Measurements from ENCODE around the gene KAT6B.
"Not testable (repeated sequence)": the region's sequence is repeated elsewhere in the genome, so short reads cannot be mapped to it uniquely, and the experiment has no call there.

KAT6B gene

GRCh38 chr10:75042292-75042974, 216.0 kb downstream of the KAT6B start:
- DNase-seq: no peak

- peak; percentile 32 for DNase-seq
These were observed 217.1 kb downstream of the KAT6B start for GRCh38 chr10:75043256-75044131.

- no peak for DNase-seq
These were observed 222.3 kb downstream of the KAT6B start for GRCh38 chr10:75048669-75049098.

DNA sequence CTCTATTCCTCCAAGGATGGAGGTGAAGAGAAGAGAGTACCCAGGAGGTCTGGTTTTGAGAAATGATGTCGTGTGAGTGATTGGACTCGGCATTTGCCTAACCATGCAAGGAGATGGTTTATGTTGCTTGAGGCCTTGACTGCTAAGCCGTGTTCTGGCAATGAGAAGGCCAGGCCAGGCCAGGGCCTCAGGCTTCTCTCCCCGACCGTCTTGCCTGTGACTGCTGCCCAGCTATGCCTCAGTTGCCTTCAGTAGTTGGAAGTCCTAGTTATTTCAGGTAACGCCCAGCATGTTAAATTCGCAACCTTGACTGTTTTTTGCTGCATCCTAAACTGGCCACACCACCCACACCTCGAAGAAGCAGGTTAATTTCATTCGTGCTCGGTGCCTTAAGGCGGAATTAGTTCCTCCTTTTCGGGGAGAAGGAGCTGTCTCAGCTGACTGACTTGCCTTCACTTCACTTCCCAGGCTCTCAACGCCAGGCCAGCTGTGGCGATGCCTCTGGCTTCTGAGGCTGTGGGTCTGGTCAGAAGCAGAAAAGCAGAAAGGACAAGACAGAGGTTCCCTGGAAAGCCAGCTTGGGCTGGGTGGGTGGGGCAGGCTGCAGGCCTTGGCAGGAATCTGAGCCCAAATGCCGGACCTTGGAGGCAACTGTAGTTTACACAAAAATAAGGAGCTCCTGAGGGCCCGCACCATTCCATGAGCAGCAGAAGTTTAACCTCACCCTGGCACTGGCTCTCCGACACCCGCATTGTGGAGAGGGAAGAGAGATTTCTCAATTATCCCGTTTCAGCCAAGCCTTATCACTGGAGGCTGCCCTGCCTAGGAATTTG, 223.1 kb downstream of the KAT6B start:
- DNase-seq: no peak

DNA sequence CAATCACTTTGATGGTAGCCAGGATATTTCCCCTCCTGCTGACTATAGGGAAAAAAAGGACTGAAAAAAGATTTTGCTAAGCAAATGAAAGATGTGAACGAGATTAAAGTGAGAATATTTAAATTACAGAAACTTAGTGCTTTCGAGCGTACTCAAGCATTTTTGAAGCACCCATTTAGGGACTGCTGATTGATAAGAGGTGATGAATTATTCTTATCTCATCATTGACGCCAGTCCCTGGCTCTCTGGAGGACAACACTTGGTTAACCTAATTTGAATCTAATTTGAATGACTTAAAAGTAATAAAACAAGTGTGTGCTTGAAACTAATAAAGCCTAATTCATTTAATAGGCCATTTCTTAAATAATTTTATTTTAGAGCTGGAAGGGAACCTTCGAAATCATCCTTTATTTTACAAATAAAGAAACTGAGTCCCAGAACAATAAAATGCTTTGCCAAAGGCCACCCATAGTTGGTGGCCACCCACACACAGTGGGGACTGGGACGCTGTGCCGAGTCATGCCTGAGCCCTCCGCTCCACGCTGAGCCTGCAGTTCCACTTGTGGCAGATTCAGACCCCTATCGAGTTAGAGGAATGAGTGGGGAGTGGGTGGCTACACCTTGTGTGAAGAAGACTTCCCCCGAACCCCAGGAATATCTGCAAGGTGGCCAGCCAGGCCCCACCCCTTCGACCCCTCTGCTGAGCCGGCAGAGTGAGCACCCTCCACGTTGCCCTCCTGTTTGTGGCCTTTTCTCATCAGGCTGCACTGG, 223.9 kb downstream of the KAT6B start:
- DNase-seq: no peak

DNA sequence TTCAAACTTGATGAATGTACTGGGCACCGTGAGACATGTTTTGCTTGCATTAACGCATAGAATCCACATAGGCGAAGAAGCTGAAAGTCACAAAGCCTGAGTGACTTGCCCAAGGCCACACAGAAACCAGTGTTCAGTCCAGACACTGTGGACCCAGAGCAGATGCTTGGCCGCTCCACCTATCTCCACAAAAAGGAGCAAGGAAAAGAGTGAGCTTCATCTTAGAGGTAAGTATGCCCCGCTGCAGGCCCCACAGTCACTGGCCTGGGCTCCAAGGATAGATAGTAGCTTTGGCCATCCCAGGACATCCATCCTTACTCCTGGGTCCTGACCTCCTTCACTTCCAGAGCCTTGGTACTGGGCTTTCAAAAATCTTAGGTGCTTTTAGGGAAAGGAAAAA, 224.9 kb downstream of the KAT6B start:
- DNase-seq: no peak

- DNase-seq: not testable (repeated sequence)
These were observed 229.6 kb downstream of the KAT6B start for GRCh38 chr10:75055896-75056406.

DNA sequence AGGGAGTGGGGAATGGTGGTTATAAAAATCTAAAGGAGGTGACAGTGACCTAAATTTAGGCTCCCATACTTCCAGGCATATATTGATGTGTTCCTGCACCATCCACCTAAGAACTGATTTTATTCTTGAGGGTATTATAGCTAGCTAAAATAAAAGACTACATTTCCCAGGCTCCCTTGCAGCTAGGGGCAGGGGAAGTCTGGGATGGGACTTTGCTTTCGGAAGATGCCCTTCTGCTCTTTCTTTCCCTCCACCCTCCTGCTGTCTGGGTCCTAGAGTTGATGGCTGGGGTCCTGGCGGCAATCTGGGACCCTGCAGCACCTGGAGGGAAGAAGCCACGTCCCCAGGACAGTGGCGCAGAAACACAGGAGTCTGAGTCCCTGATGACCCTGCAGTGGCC, 231.3 kb downstream of the KAT6B start:
- no peak for DNase-seq

GRCh38 chr10:75058161-75058560, 231.8 kb downstream of the KAT6B start:
- DNase-seq: no peak

DNA sequence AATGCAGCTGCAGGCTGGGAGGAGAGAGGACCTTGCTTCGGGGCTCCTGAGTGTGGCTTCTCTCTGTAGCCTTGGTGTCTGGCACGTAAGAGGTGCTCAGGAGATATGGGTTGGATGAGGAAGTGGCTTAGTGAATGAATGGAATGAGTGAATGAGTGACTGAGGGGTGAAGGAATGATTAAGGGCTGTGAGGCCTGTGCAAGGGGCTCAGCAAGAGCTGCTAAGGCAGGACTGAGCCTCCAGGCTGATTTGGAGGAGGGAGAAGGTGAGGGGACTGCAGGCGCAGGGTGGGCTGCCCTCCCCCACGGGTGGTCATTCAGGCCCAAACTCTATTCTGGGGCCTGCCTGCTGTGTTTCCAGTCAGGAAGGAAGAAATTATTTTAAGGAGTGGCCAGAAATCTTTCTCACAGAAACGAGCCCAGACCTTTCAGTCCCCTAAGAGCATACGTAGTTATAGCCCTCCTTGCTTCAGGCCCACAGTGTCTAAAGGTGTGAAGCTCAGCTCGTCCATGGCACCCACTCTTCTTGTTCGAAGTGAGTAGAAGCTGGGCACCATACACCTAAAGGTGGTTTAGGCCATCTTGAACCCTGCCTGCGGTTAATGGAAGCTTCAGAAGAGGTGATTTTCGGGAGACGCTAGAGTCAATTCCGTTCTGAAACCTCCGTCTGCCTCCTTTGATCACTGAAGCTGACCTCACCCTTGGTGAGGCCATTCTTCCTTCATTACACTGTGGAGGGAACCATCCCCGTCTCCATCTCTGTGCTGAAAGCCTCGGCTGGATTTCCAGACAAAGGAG, 235.5 kb downstream of the KAT6B start:
- no peak for DNase-seq

DNA sequence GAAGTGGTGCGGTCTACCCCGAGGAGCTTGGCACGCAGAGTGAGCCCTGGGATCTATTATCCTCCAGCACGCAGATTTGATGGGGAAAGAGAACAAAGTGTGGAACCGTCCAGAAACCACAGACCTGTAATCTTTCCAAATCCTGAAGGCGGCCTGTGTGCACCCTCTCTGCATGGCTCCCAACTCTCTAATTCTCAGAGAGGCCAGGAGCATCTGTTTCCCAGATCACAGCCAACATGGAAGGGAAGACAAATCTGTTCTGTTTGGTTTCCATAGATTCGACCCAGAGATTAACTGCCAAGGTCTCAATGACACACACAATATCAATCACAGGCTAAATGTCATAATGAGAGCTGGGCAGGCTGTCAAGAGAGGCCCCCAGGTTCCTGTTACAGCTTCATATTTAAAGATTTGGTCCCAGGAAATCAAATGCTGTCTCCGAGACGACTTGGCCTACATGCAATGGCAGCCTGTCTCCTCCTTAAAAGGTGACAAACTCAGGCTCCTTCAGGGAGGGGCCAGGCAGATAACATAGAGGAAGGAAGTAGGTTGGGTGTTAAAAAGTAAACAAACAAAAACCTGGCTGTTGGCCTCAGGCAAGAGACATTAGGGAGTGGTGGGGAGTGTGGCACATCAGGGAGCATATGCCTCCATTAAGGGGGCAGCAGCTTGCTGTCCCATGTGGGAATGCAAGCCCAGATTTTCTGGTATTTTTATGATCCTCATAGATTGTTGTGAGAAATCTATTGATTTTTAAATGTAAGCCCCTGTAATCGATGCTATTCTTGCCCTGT, 236.3 kb downstream of the KAT6B start:
- DNase-seq: no peak

DNA sequence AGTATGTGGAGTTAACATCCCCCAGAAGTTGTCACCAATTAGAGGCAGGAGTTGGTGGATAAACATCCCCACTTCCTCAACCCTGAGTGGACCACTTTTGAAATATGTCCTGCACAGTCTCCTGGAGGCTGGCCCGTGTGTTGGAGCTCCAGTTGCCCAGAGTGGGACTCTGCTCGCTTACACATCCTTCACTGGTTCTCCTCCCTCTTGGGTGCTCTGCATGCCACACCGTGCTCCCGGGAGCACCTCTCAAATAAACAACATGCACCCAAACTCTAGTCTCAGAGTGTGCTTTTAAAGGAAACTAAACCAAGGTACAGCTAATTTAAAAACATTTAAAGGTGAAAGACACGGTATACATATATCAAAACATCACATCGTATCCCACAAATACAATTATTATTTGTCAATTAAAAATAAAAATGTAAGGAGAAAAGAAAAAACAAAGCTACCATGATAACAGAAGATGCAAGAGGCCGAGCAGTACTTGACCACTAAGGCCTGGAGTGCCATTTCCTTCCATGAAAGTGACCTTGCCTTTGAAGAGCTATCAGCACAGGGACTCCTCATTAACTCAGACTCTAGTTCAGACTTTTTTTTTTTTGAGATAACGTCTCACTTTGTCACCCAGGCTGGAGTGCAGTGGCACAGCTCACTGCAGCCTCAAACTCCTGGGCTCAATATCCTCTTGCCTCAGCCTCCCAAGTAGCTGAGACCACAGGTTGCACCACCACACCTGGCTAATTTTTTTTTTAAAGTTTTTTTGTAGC, 237.2 kb downstream of the KAT6B start:
- no peak for DNase-seq

DNA sequence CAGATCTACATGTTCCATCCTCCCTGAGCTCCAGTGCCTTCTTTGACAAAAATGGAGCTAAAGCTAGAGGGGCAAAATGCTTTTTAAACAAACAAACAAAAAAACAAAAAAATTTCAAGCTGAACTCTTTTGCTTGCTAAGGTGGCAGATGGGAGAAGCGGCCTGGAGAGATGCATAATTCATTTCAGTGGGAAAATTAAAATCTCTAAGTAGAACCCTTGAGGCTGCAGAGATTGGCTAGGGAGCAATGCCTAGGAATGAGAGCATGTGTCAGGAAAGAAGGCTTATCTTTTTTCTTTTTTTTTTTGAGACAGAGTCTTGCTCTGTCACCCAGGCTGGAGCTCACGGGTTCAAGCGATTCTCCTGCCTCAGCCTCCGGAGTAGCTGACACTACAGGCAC, 238.7 kb downstream of the KAT6B start:
- DNase-seq: no peak

GRCh38 chr10:75066271-75066670, 239.9 kb downstream of the KAT6B start:
- no peak for DNase-seq

DNA sequence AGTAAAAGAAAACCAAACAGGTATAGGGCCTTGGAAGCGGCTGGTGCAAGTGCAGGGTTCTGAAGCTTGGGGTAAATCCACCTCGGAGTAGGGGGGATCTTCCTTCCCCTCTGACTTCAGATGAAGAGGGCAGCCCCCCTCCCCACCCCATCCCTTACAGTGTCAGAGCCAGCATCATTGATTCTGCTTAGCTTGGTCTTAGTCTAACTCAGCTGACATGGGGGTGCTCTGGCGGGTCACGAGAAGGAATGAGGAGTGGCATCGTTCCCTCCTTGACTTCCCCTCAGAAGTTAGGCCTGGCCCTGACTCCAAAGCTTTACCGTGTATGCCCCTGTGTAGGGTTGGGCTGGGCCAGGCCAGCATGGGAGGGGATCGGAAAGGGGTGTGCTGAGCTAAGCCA, 240.9 kb downstream of the KAT6B start:
- no peak for DNase-seq

DNA sequence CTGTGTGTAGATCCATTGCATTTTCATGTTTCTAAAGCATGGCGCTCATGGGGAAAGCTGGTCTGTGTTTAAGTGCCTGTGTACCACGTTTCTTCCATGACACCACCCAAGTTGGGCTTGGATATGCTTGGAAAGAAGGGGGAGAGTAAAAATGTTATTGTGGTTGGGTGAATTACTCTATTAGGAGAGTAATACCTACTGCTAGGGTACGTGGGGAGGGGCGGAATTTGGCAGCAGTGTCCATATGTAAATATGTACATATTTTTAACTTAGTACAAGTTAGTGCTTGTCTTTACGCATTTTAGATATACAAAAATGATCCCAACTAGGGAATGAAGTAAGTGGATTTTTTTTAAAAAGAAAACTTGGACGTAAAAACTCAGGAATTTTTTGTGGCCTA, 242.1 kb downstream of the KAT6B start:
- DNase-seq: no peak

DNA sequence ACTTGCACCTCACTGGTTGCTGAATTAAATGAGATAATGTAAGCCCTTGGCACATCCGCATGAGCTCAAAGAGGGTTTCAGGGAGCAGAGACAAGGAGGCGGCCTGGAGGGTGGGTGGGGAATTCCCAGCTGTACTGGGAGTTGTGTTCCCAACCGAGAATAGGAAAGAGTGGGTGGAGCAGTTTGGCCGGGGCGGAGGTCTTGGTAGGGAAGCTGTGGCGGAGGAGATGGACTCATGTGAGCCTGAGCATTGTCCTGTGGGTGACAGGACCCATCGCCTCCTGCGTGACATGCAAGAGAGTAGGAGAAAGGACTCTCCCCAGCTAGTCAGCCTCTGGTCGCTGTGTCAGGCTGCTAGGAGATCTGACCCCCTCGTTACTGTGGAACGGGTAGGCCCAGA, 244.1 kb downstream of the KAT6B start:
- DNase-seq: no peak

DNA sequence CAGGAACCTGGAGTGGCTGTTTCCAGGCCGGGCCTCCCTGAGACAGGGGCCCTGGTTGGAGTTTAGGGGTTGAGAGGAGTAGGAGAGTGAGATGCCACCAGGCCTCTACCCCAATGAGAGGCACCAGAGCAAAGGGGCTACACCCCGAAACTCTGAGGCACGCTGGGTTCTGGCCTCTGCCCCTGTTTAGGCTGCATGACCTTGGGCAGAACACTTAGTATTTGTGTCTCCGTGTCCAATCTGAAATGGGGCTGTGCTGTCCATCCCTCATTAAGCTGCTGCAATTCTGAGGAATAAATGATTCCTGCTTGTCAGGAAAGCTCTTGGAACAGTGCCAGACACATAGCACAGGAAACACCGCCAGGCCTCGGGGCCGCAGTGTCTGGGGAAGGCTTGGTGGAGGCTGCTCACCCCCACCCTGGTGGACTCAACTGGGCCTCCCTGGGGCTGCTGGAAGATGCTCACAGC, 244.6 kb downstream of the KAT6B start:
- DNase-seq: no peak

DNA sequence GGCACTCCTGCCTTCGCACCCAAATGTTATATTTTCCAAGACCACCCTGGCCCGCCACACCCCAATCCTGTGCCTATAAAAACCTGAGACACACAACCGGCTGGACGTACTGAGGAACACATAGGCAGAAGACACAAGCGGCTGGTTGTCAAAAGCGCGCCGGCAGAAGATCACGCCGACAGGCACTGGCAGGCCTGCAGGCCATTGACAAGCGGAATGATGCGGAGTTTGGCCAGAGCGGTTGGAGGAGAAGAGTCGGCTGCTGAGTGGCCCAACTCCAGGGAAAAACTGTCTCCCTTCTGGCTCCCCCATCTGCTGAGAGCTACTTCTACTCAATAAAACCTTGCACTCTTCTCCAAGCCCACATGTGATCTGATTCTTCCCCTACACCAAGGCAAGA, 245.4 kb downstream of the KAT6B start:
- DNase-seq: no peak

DNA sequence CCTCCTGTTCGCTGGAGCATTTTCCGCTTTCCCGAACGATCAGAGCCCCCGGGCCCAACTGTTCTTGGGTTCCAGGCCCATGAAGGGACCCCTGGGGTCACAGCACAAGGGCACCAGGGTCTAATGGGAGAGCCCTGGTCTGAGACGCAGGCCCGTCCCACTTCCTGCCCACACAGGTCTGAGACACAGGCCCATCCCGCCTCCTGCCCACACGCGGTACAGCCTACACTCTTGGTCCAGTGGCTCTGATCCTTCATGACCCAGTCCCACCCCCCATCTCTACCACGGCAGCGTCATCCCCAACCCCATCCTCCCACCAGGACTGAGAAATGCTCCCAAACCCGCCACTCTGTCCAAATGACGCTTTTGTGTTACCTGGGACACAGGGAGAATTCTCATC, 246.3 kb downstream of the KAT6B start:
- no peak for DNase-seq

Measured in activated naive CD4-positive, alpha-beta T cell treated with Interleukin-2 at 50 U/mL for 16 hours (primary cell).